ENCODE measurements around the gene BIVM. TPM values are rescaled to one million over a fixed set of nuclear protein-coding genes. Genes with fewer than 3 reads are reported as not detected.

Gene BIVM
- polyA plus RNA-seq, 2 of the 4 experiments (the other 2 are of a cell fraction): 7.4 to 14.7 TPM

DNA sequence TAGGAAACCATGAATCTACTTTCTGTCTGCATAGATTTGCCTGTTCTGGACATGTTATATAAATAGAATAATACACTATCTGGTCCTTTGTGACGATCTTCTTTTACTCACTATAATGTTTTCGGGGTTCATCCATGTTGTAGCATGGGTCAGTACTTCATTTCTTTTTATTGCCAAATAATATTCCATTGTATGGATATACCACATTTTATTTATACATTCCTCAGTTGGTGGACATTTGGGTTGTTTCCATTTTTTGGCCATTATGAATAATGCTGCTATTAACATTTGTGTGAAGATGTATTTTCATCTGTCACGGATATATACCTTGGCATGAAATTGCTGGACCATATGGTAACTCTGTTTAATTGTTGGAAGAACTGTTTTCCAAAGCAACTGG, 6.8 kb downstream of the BIVM start:
- Histone ChIP-seq H3K4me1 (no peaks in the 10 kb centered on the region), H3K4me3 (no peak overlapping the region), H3K9me3 (no peaks in the 10 kb centered on the region), H3K27ac (no peak overlapping the region), H3K4me2 (no peak overlapping the region)
- no peak for ATAC-seq
- FAIRE-seq: no peak
- DNase-seq (ENCODE audit: low read depth in 1 of 2, low spot score in 1 of 2): no peak
- WGBS (ENCODE audit: missing lambda C conversion rate): 91% methylated on average over 3 of the region's 3 CpGs
- no peak for TF ChIP-seq MYC (IDR thresholded peaks at IDR 0.05; ENCODE audit: borderline replicate concordance, low read length)
- no peak for TF ChIP-seq EP300 (IDR thresholded peaks at IDR 0.05)
- no peak for TF ChIP-seq POLR2A (IDR thresholded peaks at IDR 0.05; ENCODE audit: low read length)
- TF ChIP-seq NPAS2 (CRISPR knock-in tag; IDR thresholded peaks at IDR 0.05; ENCODE audit: borderline replicate concordance): no peak
- TF ChIP-seq RARB (CRISPR knock-in tag; IDR thresholded peaks at IDR 0.05): no peak
- TF ChIP-seq MAFK (IDR thresholded peaks at IDR 0.05; ENCODE audit: partially characterized antibody): no peak
- TF ChIP-seq, protein P1, sequence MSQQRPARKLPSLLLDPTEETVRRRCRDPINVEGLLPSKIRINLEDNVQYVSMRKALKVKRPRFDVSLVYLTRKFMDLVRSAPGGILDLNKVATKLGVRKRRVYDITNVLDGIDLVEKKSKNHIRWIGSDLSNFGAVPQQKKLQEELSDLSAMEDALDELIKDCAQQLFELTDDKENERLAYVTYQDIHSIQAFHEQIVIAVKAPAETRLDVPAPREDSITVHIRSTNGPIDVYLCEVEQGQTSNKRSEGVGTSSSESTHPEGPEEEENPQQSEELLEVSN (IDR thresholded peaks at IDR 0.05; ENCODE audit: borderline replicate concordance, low read depth): no peak
- no peak for TF ChIP-seq FOXS1 (CRISPR knock-in tag; IDR thresholded peaks at IDR 0.05)
- TF ChIP-seq SMC3 (IDR thresholded peaks at IDR 0.05): no peak
- no peak for TF ChIP-seq ZNF302 (CRISPR knock-in tag; IDR thresholded peaks at IDR 0.05)
- TF ChIP-seq HEYL (CRISPR knock-in tag; IDR thresholded peaks at IDR 0.05): no peak
- ChIA-PET POLR2A (no interaction called here), CTCF (no interaction called here)

GRCh38 chr13:102807699-102808098, 8.8 kb downstream of the BIVM start:
- no peak for ATAC-seq
- no peak overlapping the region for H3K4me2 ChIP-seq
- no peak for FAIRE-seq
- no peaks in the 10 kb centered on the region for H3K4me1 ChIP-seq
- no peak for TF ChIP-seq TP53 (CRISPR knock-in tag; IDR thresholded peaks at IDR 0.05)
- no peak for TF ChIP-seq ESRRA (IDR thresholded peaks at IDR 0.05; ENCODE audit: borderline replicate concordance, low read length)
- no peak for TF ChIP-seq ZC3H11A (IDR thresholded peaks at IDR 0.05)
- TF ChIP-seq POLR2AphosphoS2 (conservative IDR thresholded peaks at IDR 0.05; ENCODE audit: low read length): no peak
- TF ChIP-seq PBX3 (IDR thresholded peaks at IDR 0.05): no peak
- no peak for TF ChIP-seq HOXB13 (CRISPR knock-in tag; IDR thresholded peaks at IDR 0.05; ENCODE audit: low read depth)
- TF ChIP-seq FOSL2 (IDR thresholded peaks at IDR 0.05): no peak
- TF ChIP-seq FOSL2 (CRISPR knock-in tag; IDR thresholded peaks at IDR 0.05): no peak
- TF ChIP-seq MAFK (IDR thresholded peaks at IDR 0.05; ENCODE audit: partially characterized antibody): no peak
- TF ChIP-seq CHD2 (IDR thresholded peaks at IDR 0.05; ENCODE audit: low read length, partially characterized antibody): no peak
- TF ChIP-seq MAZ (IDR thresholded peaks at IDR 0.05; ENCODE audit: borderline replicate concordance, low read depth, low read length): no peak
- H3K27ac ChIP-seq: no peak overlapping the region
- no peak for DNase-seq (ENCODE audit: low read depth in 1 of 2, low spot score in 1 of 2)
- no peaks in the 10 kb centered on the region for H3K9me3 ChIP-seq
- ChIA-PET CTCF (interaction anchor here (0.6 to 1.7 kb wide), 2 partner anchors 21 to 63 kb away, joined by 3 read pairs; no protein-coding TSS in a partner anchor), POLR2A (no interaction called here)
- WGBS (ENCODE audit: missing lambda C conversion rate): 90% methylated on average over 3 of the region's 3 CpGs
- H3K4me3 ChIP-seq: no peak overlapping the region

GRCh38 chr13:102812611-102813287, 13.8 kb downstream of the BIVM start:
- no peak overlapping the region for H3K4me2 ChIP-seq
- ChIA-PET POLR2A (no interaction called here), CTCF (interaction anchor here (1.1 kb wide), 1 partner anchor 13 kb away, joined by 3 read pairs; no protein-coding TSS in a partner anchor)
- no peak overlapping the region for H3K4me3 ChIP-seq
- H3K27ac ChIP-seq: no peak overlapping the region
- H3K4me1 ChIP-seq: no peaks in the 10 kb centered on the region
- no peak for DNase-seq (ENCODE audit: low read depth in 1 of 2, low spot score in 1 of 2)
- no peak for ATAC-seq
- H3K9me3 ChIP-seq: no peaks in the 10 kb centered on the region
- no peak for FAIRE-seq
- TF ChIP-seq PHF8 (IDR thresholded peaks at IDR 0.05; ENCODE audit: borderline replicate concordance, low read depth) (no peak), EHF (CRISPR knock-in tag; IDR thresholded peaks at IDR 0.05) (no peak), ZC3H11A (IDR thresholded peaks at IDR 0.05) (no peak), SREBF2 (IDR thresholded peaks at IDR 0.05) (no peak), HEYL (CRISPR knock-in tag; IDR thresholded peaks at IDR 0.05) (no peak), CTCF (IDR thresholded peaks at IDR 0.05) (no peak), GATA3 (IDR thresholded peaks at IDR 0.05; ENCODE audit: borderline replicate concordance) (no peak), KDM1A (IDR thresholded peaks at IDR 0.05; ENCODE audit: low read depth) (no peak), FOSB (CRISPR knock-in tag; IDR thresholded peaks at IDR 0.05) (no peak)
- TF ChIP-seq, protein P1 (IDR thresholded peaks at IDR 0.05; ENCODE audit: borderline replicate concordance, low read depth): no peak
- TF ChIP-seq, protein P2, sequence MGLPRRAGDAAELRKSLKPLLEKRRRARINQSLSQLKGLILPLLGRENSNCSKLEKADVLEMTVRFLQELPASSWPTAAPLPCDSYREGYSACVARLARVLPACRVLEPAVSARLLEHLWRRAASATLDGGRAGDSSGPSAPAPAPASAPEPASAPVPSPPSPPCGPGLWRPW (IDR thresholded peaks at IDR 0.05): no peak
- TF ChIP-seq, protein P3, sequence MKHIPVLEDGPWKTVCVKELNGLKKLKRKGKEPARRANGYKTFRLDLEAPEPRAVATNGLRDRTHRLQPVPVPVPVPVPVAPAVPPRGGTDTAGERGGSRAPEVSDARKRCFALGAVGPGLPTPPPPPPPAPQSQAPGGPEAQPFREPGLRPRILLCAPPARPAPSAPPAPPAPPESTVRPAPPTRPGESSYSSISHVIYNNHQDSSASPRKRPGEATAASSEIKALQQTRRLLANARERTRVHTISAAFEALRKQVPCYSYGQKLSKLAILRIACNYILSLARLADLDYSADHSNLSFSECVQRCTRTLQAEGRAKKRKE (CRISPR knock-in tag; IDR thresholded peaks at IDR 0.05; ENCODE audit: low read depth): no peak

Data from A549 (cell line).